HepG2 (cell line): ENCODE measurements around the gene PTPN5. TPM values are rescaled to one million over a fixed set of nuclear protein-coding genes. Genes with fewer than 3 reads are reported as not detected.

ENCODE experiments used
- ARNT ChIP-seq: fragments of 450-650 bp; IDR thresholded peaks from 2 replicates; pipeline ENCODE4 v1.6.1; 2017
- FOSL2 ChIP-seq: sonication (generic); formaldehyde crosslinking; IDR thresholded peaks from 2 replicates; pipeline ENCODE4 v1.4.0; 2020; ENCODE audit warnings: missing genetic modification reagents
- FOXP1 ChIP-seq, 2 experiments: fragments of 450-650 bp in 1 of 2; IDR thresholded peaks; 2 replicates each; pipeline ENCODE4 v1.6.1; 2017 to 2018; ENCODE audit warnings: antibody characterized with exemption in 1 of 2
- FOXP4 ChIP-seq: sonication (generic); formaldehyde crosslinking; IDR thresholded peaks from 2 replicates; pipeline ENCODE4 v1.4.0; 2020; ENCODE audit warnings: missing genetic modification reagents
- GATAD2A ChIP-seq: IDR thresholded peaks from 2 replicates; pipeline ENCODE4 v1.6.1; 2016
- MEIS2 ChIP-seq: sonication (generic); formaldehyde crosslinking; IDR thresholded peaks from 2 replicates; pipeline ENCODE4 v1.9.0; 2021; ENCODE audit warnings: mild to moderate bottlenecking, missing genetic modification reagents
- NCOA2 ChIP-seq: sonication (generic); formaldehyde crosslinking; IDR thresholded peaks from 2 replicates; pipeline ENCODE4 v1.8.0; 2022; ENCODE audit warnings: inconsistent platforms
- PHF21A ChIP-seq: sonication (generic); formaldehyde crosslinking; IDR thresholded peaks from 2 replicates; pipeline ENCODE4 v1.5.0; 2020; ENCODE audit warnings: mild to moderate bottlenecking, missing genetic modification reagents
- REST ChIP-seq, 2 experiments: IDR thresholded peaks; 2 replicates each; pipeline ENCODE4 v1.6.1; 2011 to 2012; ENCODE audit warnings: low read length in 2 of 2, borderline replicate concordance in 1 of 2, low read depth in 1 of 2, mild to moderate bottlenecking in 1 of 2, moderate library complexity in 1 of 2
- XRCC5 ChIP-seq: fragments of 200-400 bp; formaldehyde crosslinking; optimal IDR thresholded peaks from 2 replicates; pipeline ENCODE3; 2017; ENCODE audit warnings: mild to moderate bottlenecking, low read length
- ZNF274 ChIP-seq: sonication (generic); formaldehyde crosslinking; IDR thresholded peaks from 2 replicates; pipeline ENCODE4 v1.5.1; 2020; ENCODE audit warnings: mild to moderate bottlenecking, missing genetic modification reagents
- ZNF784 ChIP-seq: sonication (generic); formaldehyde crosslinking; IDR thresholded peaks from 2 replicates; pipeline ENCODE4 v1.5.1; 2020; ENCODE audit warnings: missing genetic modification reagents, mild to moderate bottlenecking, borderline replicate concordance
- ZNF850 ChIP-seq: sonication (generic); formaldehyde crosslinking; conservative IDR thresholded peaks from 2 replicates; pipeline ENCODE4 v1.9.0; 2021; ENCODE audit warnings: mild to moderate bottlenecking, missing genetic modification reagents
- polyA plus RNA-seq, 8 experiments: library from polyadenylated mRNA; depleted of rRNA in 3 of 8; stranded (reverse) in 7 of 8; unstranded in 1 of 8; fragments of >200 nt; fragmentation: Illumina TruSeq in 4 of 8; extraction: Trizol in 4 of 8; gene quantifications; 2 replicates each; pipeline versions ENCODE4 v1.2.1 to v1.2.3, GENCODE V29; 2011 to 2016; ENCODE audit warnings: low read depth in 4 of 8, missing spikeins in 1 of 8, mixed read lengths in 1 of 8; ENCODE audit not compliant: insufficient read depth in 1 of 8
- total RNA-seq, 5 experiments: library from RNA; depleted of rRNA; stranded (reverse); fragments of >200 nt; fragmentation: Illumina TruSeq; extraction: Trizol; gene quantifications; 2 replicates each; pipeline ENCODE4 v1.2.3, GENCODE V29; 2016; ENCODE audit warnings: low read depth in 1 of 5
- TF ChIP-seq, protein P1 (sequence below): sonication (generic); formaldehyde crosslinking; IDR thresholded peaks from 2 replicates; pipeline ENCODE4 v1.5.1; 2020; ENCODE audit warnings: mild to moderate bottlenecking, missing genetic modification reagents, moderate library complexity

PTPN5 gene
- total and polyA plus RNA-seq, 2 of the 13 experiments (the other 11 are each of a cell fraction or from before 2014, with no cell fraction given): not detected

- TF ChIP-seq FOXP4 (CRISPR knock-in tag) (no peak), NCOA2 (CRISPR knock-in tag) (0 out of 2 replicates have a peak, but pooled peaks have one; percentile 15), ZNF274 (0 out of 2 replicates have a peak, but pooled peaks have one; percentile 20), FOXP1 (IDR thresholded peaks at IDR 0.05) (no peak), FOXP1 (CRISPR knock-in tag; IDR thresholded peaks at IDR 0.05) (no peak), REST (IDR thresholded peaks at IDR 0.05; ENCODE audit: borderline replicate concordance in 1 of 2, low read depth in 1 of 2, low read length in 2 of 2) (0 out of 4 replicates have a peak, but pooled peaks of 1 of the 2 experiments have one; percentile 14), XRCC5 (no peak), GATAD2A (peak; percentile 33; the same call in 1 of the 2 replicates), PHF21A (CRISPR knock-in tag) (0 out of 2 replicates have a peak, but pooled peaks have one; percentile 36), ZNF850 (no peak), ARNT (no peak), FOSL2 (CRISPR knock-in tag) (peak; percentile 36; the same call in 1 of the 2 replicates), MEIS2 (0 out of 2 replicates have a peak, but pooled peaks have one; percentile 50), ZNF784 (CRISPR knock-in tag) (0 out of 2 replicates have a peak, but pooled peaks have one; percentile 36)
- TF ChIP-seq, protein P1, sequence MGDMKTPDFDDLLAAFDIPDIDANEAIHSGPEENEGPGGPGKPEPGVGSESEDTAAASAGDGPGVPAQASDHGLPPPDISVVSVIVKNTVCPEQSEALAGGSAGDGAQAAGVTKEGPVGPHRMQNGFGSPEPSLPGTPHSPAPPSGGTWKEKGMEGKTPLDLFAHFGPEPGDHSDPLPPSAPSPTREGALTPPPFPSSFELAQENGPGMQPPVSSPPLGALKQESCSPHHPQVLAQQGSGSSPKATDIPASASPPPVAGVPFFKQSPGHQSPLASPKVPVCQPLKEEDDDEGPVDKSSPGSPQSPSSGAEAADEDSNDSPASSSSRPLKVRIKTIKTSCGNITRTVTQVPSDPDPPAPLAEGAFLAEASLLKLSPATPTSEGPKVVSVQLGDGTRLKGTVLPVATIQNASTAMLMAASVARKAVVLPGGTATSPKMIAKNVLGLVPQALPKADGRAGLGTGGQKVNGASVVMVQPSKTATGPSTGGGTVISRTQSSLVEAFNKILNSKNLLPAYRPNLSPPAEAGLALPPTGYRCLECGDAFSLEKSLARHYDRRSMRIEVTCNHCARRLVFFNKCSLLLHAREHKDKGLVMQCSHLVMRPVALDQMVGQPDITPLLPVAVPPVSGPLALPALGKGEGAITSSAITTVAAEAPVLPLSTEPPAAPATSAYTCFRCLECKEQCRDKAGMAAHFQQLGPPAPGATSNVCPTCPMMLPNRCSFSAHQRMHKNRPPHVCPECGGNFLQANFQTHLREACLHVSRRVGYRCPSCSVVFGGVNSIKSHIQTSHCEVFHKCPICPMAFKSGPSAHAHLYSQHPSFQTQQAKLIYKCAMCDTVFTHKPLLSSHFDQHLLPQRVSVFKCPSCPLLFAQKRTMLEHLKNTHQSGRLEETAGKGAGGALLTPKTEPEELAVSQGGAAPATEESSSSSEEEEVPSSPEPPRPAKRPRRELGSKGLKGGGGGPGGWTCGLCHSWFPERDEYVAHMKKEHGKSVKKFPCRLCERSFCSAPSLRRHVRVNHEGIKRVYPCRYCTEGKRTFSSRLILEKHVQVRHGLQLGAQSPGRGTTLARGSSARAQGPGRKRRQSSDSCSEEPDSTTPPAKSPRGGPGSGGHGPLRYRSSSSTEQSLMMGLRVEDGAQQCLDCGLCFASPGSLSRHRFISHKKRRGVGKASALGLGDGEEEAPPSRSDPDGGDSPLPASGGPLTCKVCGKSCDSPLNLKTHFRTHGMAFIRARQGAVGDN (CRISPR knock-in tag): peak; percentile 57
Observed at GRCh38 chr11:18698341-18699268, 93.0 kb downstream of the PTPN5 start, which contains the start of gene TMEM86A (continued).
